Parathyroid adenoma (tissue), 2 donors: ENCODE measurements around the gene XRCC6.

Experiments
- H2AFZ ChIP-seq: fragments of 300-600 bp; sonication (generic); one replicate; pipeline ENCODE4 v1.7.0; 2017; ENCODE audit warnings: antibody characterized with exemption, mild to moderate bottlenecking
- H3K27ac ChIP-seq: fragments of 300-600 bp; sonication (generic); one replicate; pipeline ENCODE4 v1.7.0; 2017
- H3K27me3 ChIP-seq: fragments of 300-600 bp; sonication (generic); one replicate; pipeline ENCODE4 v1.7.0; 2017; ENCODE audit warnings: low read length; ENCODE audit not compliant: control insufficient read depth, insufficient read depth
- H3K36me3 ChIP-seq: fragments of 300-600 bp; sonication (generic); one replicate; pipeline ENCODE4 v1.7.0; 2017; ENCODE audit warnings: low read length; ENCODE audit not compliant: control insufficient read depth, insufficient read depth
- H3K4me1 ChIP-seq: fragments of 300-600 bp; sonication (generic); one replicate; pipeline ENCODE4 v1.7.0; 2017; ENCODE audit warnings: control low read depth
- H3K4me2 ChIP-seq: fragments of 300-600 bp; sonication (generic); one replicate; pipeline ENCODE4 v1.7.0; 2017; ENCODE audit warnings: low read length
- H3K4me3 ChIP-seq: fragments of 300-600 bp; sonication (generic); one replicate; pipeline ENCODE4 v1.7.0; 2017; ENCODE audit warnings: low read depth, low read length
- H3K79me2 ChIP-seq: fragments of 300-600 bp; sonication (generic); one replicate; pipeline ENCODE4 v1.7.0; 2017; ENCODE audit warnings: control low read depth
- H3K9ac ChIP-seq: fragments of 300-600 bp; sonication (generic); one replicate; pipeline ENCODE4 v1.7.0; 2017; ENCODE audit warnings: mild to moderate bottlenecking
- H3K9me3 ChIP-seq: fragments of 300-600 bp; sonication (generic); one replicate; pipeline ENCODE4 v1.7.0; 2017; ENCODE audit warnings: low read length; ENCODE audit not compliant: control insufficient read depth
- TF ChIP-seq, protein P1 (sequence below): fragments of 300-600 bp; sonication (generic); IDR thresholded peaks from one replicate; pipeline ENCODE4 v1.7.0; 2017; ENCODE audit warnings: antibody characterized with exemption, mild to moderate bottlenecking
- donor health status: primary hyperparathyroidism.

XRCC6 gene

DNA sequence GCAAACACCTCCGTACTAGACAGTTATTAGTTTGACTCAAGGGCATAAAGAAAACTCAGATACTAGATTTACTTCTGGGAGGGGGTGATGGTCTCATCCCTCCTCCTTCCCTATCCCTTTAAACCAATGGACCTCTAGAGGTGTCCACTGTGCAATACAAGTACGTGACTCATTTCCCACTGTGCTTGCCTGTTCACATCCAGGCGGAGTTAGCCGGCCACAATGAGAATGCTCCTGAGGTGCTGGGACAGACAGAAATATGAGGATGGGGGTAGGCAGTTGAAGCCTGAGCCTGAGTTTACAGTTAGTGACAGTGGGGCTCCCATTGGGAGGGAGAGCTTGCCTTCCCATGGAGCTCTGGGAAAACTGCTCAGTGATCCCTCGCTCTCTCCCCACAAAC lies 23.0 kb upstream of the XRCC6 start:
- Histone ChIP-seq H3K27me3 (no peaks in the 10 kb centered on the region), H3K4me3 (no peak overlapping the region), H3K9ac (no peak overlapping the region), H3K4me1 (no peaks in the 10 kb centered on the region), H3K27ac (no peak overlapping the region), H3K4me2 (no peak overlapping the region), H3K79me2 (no peaks in the 10 kb centered on the region), H3K36me3 (no peaks in the 10 kb centered on the region), H3K9me3 (no peaks in the 10 kb centered on the region), H2AFZ (no peak overlapping the region)
- TF ChIP-seq, protein P1, sequence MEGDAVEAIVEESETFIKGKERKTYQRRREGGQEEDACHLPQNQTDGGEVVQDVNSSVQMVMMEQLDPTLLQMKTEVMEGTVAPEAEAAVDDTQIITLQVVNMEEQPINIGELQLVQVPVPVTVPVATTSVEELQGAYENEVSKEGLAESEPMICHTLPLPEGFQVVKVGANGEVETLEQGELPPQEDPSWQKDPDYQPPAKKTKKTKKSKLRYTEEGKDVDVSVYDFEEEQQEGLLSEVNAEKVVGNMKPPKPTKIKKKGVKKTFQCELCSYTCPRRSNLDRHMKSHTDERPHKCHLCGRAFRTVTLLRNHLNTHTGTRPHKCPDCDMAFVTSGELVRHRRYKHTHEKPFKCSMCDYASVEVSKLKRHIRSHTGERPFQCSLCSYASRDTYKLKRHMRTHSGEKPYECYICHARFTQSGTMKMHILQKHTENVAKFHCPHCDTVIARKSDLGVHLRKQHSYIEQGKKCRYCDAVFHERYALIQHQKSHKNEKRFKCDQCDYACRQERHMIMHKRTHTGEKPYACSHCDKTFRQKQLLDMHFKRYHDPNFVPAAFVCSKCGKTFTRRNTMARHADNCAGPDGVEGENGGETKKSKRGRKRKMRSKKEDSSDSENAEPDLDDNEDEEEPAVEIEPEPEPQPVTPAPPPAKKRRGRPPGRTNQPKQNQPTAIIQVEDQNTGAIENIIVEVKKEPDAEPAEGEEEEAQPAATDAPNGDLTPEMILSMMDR: no peak

DNA sequence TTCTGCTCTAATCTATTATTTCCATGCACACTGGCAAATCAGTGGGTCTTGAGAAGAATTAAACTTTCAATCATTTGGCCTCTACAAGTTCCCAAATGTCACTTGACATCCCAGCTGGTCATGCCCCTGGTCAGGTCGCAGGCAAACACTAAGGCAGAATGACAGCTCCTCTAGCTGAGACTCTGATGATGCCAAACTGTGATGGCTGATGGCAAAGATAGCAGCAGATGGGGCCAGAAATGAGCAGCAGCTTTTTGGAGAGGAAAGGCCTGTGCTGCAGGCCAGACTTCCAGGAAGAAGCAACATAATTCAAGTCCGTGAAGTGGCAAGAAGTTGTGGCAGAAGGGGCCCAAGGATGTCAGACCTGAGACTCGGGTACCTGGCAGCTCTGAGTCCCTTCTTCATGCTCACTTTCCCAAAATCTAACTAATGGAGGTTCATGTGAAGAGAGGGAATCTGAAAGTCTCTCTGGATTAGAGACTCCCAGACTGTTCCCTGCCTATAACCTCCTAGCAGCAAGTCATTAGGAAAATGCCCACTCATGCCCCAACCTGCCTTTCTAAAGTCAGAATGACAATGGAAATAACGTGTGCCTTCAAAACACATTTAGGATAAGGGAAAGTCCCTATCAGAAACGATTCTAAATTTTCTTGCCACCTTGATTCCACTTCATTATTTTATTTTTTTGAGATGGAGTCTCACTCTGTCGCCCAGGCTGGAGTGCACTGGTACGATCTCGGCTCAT lies 22.0 kb upstream of the XRCC6 start:
- no peak overlapping the region for H3K4me3 ChIP-seq
- no peak overlapping the region for H2AFZ ChIP-seq
- no peaks in the 10 kb centered on the region for H3K27me3 ChIP-seq
- no peaks in the 10 kb centered on the region for H3K36me3 ChIP-seq
- H3K27ac ChIP-seq: no peak overlapping the region
- H3K79me2 ChIP-seq: no peaks in the 10 kb centered on the region
- TF ChIP-seq, protein P1: no peak
- no peaks in the 10 kb centered on the region for H3K9me3 ChIP-seq
- H3K9ac ChIP-seq: no peak overlapping the region
- H3K4me2 ChIP-seq: no peak overlapping the region
- H3K4me1 ChIP-seq: no peaks in the 10 kb centered on the region

DNA sequence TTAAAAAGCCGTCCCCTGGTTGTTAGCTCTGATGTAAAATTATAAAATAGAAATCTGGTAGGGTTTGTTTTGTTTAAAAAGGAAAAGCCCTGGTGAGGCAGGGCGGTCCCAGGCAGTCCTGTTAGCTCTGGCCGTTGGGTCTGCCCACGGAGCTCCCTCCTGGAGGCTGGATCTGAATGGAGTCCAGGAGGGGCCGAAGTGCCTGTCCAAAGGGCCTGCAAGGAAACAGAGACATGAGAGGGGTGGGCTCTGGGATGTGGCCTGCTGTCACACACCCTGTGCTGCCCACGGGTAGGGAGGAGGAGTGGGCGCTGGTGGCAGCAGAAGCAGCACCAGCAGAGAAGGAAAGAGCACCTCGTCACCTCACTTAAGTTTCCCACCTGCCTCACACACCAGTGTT lies 20.1 kb upstream of the XRCC6 start:
- Histone ChIP-seq H3K36me3 (no peaks in the 10 kb centered on the region), H3K4me3 (no peak overlapping the region), H3K9me3 (no peaks in the 10 kb centered on the region), H2AFZ (no peak overlapping the region), H3K4me1 (no peaks in the 10 kb centered on the region), H3K9ac (no peak overlapping the region), H3K4me2 (no peak overlapping the region), H3K79me2 (no peaks in the 10 kb centered on the region), H3K27ac (no peak overlapping the region), H3K27me3 (no peaks in the 10 kb centered on the region)
- TF ChIP-seq, protein P1: no peak

DNA sequence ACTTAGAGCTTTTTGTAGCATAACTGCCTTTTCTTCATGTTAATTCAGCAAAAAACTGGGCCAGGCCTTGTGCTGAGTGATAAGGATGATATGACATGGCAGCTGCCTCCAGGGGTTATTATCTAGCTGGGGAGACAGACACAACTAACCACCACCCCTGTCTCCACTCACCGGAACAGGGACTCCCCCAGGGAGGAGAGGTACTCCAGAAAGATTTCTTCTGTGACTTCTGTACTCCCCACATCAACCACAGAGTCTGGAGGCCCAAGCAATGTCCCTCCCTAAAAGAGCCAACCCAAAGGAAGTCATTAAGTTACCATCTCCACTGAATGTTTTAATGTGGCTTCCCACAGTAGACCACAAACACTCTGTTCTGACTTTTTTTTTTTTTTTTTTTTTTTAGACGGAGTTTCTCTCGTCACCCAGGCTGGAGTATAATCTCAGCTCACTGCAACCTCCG lies 17.2 kb upstream of the XRCC6 start:
- Histone ChIP-seq H3K27ac (no peak overlapping the region), H3K27me3 (no peaks in the 10 kb centered on the region), H3K4me1 (no peaks in the 10 kb centered on the region), H2AFZ (no peak overlapping the region), H3K4me3 (no peak overlapping the region), H3K9me3 (no peaks in the 10 kb centered on the region), H3K79me2 (no peaks in the 10 kb centered on the region), H3K4me2 (no peak overlapping the region), H3K36me3 (no peaks in the 10 kb centered on the region), H3K9ac (no peak overlapping the region)
- TF ChIP-seq, protein P1: no peak

DNA sequence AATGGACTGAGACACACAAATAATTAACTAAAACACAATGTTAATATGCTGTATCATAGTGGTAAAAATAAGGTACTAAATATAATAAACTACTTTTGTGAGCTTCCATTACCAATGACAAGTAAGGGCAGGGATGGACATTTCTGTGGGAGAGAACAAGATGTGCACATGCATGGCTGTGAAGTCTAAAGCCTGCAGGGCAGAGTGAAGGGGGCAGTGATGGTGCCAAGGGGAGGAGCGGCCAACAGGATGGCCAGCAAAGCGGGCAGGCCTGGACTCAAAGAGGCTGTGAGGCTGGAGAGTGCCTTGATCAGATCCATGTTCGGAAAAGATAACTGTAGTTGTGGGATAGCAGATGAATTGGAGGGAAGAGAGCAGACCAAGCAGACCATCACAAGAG lies 12.7 kb upstream of the XRCC6 start:
- Histone ChIP-seq H3K27ac (no peak overlapping the region), H3K9me3 (no peaks in the 10 kb centered on the region), H3K9ac (no peak overlapping the region), H3K79me2 (no peaks in the 10 kb centered on the region), H2AFZ (no peak overlapping the region), H3K4me1 (no peaks in the 10 kb centered on the region), H3K27me3 (no peaks in the 10 kb centered on the region), H3K36me3 (no peaks in the 10 kb centered on the region), H3K4me3 (no peak overlapping the region), H3K4me2 (no peak overlapping the region)
- TF ChIP-seq, protein P1: no peak
